ENCODE results near the gene CAMKV.
"Not testable (repeated sequence)": the region's sequence is repeated elsewhere in the genome, so short reads cannot be mapped to it uniquely, and the experiment has no call there.

Gene CAMKV

DNA sequence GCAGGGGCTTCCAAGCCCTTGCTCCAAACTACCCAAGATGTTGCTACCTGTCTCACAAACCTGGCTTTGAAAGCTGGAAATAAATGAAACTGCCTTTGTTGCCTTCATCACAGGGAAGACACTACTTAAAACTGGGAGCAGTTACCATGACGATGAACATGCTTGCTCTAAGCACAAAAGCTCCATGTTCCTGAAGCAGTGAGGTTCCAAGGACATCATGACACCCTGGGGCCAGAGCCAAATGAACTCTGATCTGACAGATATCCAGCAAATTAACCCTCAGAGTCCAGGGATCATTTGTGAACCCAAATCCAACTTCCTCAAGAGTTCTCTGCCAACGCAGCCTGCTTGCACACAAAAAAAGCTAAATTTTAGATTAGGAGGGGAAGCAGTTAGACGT is 24.0 kb downstream of the CAMKV start:
- FAIRE-seq: no peak

DNA sequence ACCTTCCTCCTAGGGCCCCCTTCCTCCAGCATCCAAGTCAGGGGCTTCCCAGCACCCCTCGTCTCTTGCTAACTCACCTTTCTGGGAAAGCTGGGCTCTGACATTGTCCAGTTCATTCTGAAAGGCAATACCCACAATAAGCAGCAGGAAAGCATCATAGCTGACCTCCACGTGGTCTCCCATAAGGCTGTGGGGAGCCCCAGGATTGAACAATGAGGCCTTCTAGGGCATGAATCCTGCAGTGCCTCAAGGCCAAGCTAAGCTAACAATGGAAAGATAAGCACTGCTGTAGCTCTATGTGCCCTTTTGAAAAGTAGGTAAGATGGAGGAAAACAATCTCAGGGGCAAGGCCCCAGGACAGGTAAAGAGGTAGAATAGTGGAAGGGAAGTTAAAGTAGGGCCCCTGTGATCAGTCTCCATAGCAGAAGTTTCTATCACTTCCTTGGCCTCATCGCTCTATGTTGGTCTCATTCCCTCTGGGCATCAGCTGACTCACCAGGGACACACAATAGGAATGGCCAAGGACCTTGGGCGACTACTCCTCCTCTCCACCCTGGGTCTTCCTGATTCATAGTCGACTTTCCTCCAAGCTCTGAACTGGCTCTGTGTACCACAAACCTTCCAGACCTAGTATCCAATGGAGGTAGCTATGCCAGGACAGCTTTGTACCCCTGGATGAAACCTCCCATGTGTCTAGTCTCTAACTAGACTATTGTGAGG is 25.1 kb downstream of the CAMKV start:
- no peak for FAIRE-seq

DNA sequence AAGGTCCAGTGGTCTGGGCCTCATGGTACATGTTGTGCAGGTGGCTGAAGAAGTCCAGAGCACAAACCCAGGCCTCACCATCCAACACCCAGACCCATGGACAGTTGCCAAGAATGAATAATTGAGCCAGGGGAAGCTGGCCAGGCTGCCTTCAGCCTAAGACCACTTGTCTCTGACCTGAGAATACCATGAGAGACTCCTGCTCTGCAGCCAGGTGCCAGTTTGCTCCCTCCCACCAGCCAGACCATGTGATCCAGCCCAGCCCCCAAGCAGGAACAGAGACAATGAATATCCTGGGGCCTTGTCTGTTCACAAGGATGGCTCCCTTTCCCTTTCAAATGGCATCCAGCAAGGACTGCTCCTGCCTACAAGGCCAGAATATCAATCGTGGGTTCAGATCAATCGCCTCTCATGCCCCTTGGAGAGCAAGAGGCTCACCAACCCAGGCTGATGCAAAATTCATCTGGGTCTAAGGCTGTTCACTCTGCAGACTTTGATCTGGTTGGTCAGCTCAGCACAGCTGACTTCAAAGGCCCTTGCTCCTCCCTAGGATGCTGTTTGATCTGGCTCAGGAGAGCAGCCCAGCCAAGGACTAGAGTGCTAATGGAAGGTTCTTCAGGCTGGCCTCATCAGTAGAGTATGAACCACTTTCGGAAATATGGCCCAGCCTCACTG is 26.7 kb downstream of the CAMKV start:
- no peak for FAIRE-seq

GRCh38 chr3:49841806-49842205 is 27.9 kb downstream of the CAMKV start:
- FAIRE-seq: no peak

DNA sequence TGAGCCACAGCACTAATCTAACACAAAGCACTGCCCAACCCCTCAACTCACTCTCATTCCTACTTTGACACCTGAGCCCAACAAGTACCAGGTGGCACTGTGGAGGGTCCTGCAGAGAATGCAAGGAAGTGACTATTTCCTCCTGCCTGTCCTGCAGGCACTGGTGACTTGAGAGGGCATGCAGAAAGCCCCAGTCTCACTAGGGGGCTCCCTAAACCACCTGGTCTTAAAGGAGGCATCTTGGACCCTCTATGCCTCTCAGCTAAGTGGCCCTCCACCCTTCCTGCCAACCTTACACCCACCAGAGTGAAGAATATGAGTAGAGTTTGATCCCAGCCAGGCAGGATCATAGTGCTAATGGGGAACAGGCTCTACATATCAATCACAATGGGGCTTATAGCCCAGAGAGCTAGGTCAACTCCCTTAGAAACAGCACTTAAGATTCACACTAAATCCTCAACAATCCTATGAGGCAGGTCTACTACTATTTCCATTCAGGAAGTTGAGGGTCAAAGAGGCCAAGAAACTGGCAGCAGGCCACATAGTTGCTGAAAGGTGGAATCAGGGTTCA is 28.5 kb downstream of the CAMKV start:
- no peak for FAIRE-seq

GRCh38 chr3:49840388-49840787 is 29.3 kb downstream of the CAMKV start:
- FAIRE-seq: no peak

- no peak for FAIRE-seq
Observed at GRCh38 chr3:49839193-49839809, 30.4 kb downstream of the CAMKV start.

DNA sequence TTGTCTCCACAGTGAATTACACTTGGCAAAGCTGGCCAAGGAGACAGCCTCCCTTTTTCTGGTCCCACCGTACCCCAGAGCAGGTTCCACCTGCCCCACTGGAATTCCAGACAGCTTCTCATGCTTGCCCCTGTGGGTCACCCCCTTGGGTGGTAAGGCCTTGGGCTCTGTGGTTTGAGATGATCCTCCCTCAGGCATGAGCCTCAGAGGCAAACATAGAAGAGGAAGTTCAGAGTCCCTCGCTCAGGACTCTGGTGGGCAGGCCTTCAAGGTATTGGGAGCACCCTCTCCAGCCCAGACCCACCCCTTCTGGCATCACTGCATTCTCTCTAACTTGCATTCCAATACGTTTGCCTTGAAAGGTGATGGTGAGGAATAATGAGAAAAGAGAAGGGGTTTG is 38.4 kb downstream of the CAMKV start:
- no peak for FAIRE-seq

DNA sequence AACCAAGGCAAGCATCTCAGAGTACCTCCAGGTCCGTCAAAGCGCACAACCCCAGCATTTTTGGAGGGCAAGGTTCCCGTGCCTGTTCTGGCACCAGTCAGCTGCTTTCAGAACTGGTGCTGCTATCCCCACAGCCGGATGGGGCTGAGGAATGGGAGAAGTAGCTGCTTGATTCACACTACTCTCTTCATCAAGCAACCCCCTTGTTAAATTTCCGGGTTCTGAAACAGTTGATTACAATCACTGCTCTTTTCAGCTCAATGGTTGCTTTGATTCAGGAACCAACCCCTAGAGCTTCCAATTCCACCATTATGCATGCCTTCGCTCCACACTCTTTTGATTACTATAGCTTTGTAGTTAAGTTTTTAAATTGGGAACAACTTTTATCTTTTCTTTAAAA is 43.7 kb downstream of the CAMKV start:
- FAIRE-seq: no peak

DNA sequence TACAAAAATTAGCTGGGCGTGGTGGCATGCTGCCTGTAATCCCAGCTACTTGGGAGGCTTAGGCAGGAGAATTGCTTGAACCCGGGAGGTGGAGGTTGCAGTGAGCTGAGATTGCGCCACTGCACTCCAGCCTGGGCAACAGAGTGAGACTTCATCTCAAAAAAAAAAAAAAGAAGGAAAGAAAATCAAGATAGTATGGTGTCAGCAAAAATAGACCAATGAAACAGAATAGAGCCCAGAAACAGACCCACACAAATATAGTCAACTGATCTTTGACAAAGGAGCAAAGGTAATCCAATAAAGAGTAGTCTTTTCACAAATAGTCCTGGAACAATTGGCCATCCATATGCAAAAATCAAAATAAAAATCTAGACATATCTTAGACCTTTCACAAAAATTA is 46.6 kb downstream of the CAMKV start:
- FAIRE-seq: not testable (repeated sequence)

DNA sequence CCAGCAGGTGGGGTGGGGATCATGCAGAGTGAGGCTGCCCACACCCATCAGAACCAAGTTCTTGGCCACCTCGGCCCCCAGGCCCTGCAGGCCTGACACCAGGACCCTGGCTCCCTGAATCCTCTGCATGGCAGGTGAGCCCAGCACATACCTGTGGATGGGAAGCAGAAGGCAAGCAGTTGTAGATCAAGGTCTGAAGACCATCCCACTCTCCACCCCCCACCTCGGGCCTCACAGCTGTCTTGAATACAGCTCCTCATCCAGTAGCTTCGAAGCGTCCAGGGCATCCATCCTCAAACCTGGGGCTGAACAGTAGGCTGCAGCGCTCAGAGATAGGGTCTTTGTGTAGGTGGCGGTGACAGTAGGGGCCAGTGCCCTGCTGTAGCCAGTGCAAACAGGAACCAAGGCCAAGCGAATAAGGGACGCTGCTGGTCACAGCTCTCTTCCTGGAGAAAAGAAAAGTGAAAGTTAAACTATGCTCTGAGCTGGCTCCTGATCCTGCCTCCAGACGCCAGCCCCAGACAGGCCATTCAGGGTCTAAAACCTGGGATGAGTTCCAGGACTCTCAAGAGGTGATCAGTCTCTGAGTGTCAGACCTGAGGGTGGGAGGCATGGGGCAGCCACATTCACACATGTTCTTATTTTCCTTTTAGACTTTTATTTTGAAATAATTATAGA is 56.1 kb downstream of the CAMKV start, which contains the start of gene UBA7:
Gene UBA7, minus strand, starts transcription at position 457 of the 678 bp plus-strand sequence. Its CDS starts 166 bp downstream, at position 291.
- FAIRE-seq: no peak

DNA sequence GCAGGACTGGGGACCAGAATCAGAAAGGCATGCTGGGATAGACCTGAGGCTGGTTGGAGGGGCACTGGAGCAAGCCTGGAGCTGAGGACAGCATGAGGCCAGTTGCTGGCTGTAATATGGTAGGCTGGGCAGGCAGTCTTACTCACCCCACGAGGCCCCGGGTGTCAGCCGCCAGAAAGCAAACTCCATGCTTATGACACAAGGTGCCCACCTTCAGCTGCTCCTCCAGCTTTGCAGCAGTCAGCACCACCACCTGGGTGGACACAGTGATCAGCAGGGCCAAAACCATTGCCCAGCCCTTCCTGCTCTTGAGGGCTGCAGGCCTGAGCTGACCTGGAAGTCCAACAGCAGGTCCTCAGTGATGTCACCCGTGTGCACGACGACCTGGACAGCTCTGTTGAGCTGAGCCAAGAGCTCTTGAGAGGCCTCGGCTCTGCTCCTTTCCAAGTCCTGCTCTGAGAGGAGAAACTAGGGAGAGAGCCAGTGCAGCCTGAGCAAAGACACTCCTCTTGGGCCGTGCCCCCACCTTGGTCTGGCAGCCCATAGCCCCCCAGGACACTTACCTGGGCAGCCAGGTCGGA is 56.7 kb downstream of the CAMKV start:
- FAIRE-seq: no peak
